ENCODE data around the gene PDZD4.
A peak's percentile ranks its signal among the peaks of the same experiment; 100 is the strongest.

Gene PDZD4

GRCh38 chrX:153848325-153848724 is 18.0 kb upstream of the PDZD4 start:
- H3K4me3 ChIP-seq (ENCODE audit: low read length) = no peak overlapping the region
- DNase-seq (ENCODE audit: low read depth, low spot score) = no peak

GRCh38 chrX:153845842-153846241 is 15.5 kb upstream of the PDZD4 start:
- no peak overlapping the region for H3K4me3 ChIP-seq (ENCODE audit: low read length)
- DNase-seq (ENCODE audit: low read depth, low spot score) = no peak

GRCh38 chrX:153845195-153845594 is 14.9 kb upstream of the PDZD4 start:
- H3K4me3 ChIP-seq (ENCODE audit: low read length) = no peak overlapping the region
- DNase-seq (ENCODE audit: low read depth, low spot score) = no peak

GRCh38 chrX:153844509-153845082 is 14.3 kb upstream of the PDZD4 start:
- no peak for DNase-seq (ENCODE audit: low read depth, low spot score)
- no peak overlapping the region for H3K4me3 ChIP-seq (ENCODE audit: low read length)

GRCh38 chrX:153836921-153837320 is 6.6 kb upstream of the PDZD4 start:
- no peak overlapping the region for H3K4me3 ChIP-seq (ENCODE audit: low read length)
- no peak for DNase-seq (ENCODE audit: low read depth, low spot score)

GRCh38 chrX:153832728-153833127 is 2.4 kb upstream of the PDZD4 start:
- no peak overlapping the region for H3K4me3 ChIP-seq (ENCODE audit: low read length)
- no peak for DNase-seq (ENCODE audit: low read depth, low spot score)

GRCh38 chrX:153831429-153832150 is 1.2 kb upstream of the PDZD4 start:
- H3K4me3 ChIP-seq (ENCODE audit: low read length) = no peak overlapping the region
- no peak for DNase-seq (ENCODE audit: low read depth, low spot score)

- no peak for DNase-seq (ENCODE audit: low read depth, low spot score)
- no peak overlapping the region; the same call in 1 of the 2 replicates for H3K4me3 ChIP-seq (ENCODE audit: low read length)
Observed at GRCh38 chrX:153830640-153831428, 490 bp upstream of the PDZD4 start.

- H3K4me3 ChIP-seq (ENCODE audit: low read length) = no peak overlapping the region
- no peak for DNase-seq (ENCODE audit: low read depth, low spot score)
Observed at GRCh38 chrX:153829549-153829798, 870 bp downstream of the PDZD4 start.

- no peak overlapping the region for H3K4me3 ChIP-seq (ENCODE audit: low read length)
- no peak for DNase-seq (ENCODE audit: low read depth, low spot score)
Observed at GRCh38 chrX:153828723-153829548, 1.4 kb downstream of the PDZD4 start.

- DNase-seq (ENCODE audit: low read depth, low spot score) = no peak
- H3K4me3 ChIP-seq (ENCODE audit: low read length) = no peak overlapping the region
Observed at GRCh38 chrX:153828308-153828707, 2.0 kb downstream of the PDZD4 start.

GRCh38 chrX:153827903-153828302 is 2.4 kb downstream of the PDZD4 start:
- H3K4me3 ChIP-seq (ENCODE audit: low read length) = no peak overlapping the region
- DNase-seq (ENCODE audit: low read depth, low spot score) = no peak

- no peak for DNase-seq (ENCODE audit: low read depth, low spot score)
- H3K4me3 ChIP-seq (ENCODE audit: low read length) = no peak overlapping the region
Observed at GRCh38 chrX:153827016-153827415, 3.3 kb downstream of the PDZD4 start.

- no peak for DNase-seq (ENCODE audit: low read depth, low spot score)
- H3K4me3 ChIP-seq (ENCODE audit: low read length) = no peak overlapping the region
Observed at GRCh38 chrX:153825042-153825441, 5.3 kb downstream of the PDZD4 start.

GRCh38 chrX:153824348-153824747 is 6.0 kb downstream of the PDZD4 start:
- H3K4me3 ChIP-seq (ENCODE audit: low read length) = no peak overlapping the region
- no peak for DNase-seq (ENCODE audit: low read depth, low spot score)

- no peak overlapping the region for H3K4me3 ChIP-seq (ENCODE audit: low read length)
- DNase-seq (ENCODE audit: low read depth, low spot score) = no peak
Observed at GRCh38 chrX:153821066-153821465, 9.3 kb downstream of the PDZD4 start.

- no peak for DNase-seq (ENCODE audit: low read depth, low spot score)
- no peak overlapping the region for H3K4me3 ChIP-seq (ENCODE audit: low read length)
Observed at GRCh38 chrX:153820601-153821000, 9.7 kb downstream of the PDZD4 start.

- H3K4me3 ChIP-seq (ENCODE audit: low read length) = peak overlapping the region; percentile 45
- DNase-seq (ENCODE audit: low read depth, low spot score) = no peak
Observed at GRCh38 chrX:153819384-153820040, 10.8 kb downstream of the PDZD4 start.
